ENCODE measurements around the gene NXPH4. TPM values are rescaled to one million over a fixed set of nuclear protein-coding genes. Genes with fewer than 3 reads are reported as not detected.

Gene NXPH4
- total RNA-seq, 2 donors from 2014 or later: 0.73 TPM; not detected in 1

GRCh38 chr12:57190821-57191220 lies 25.8 kb upstream of the NXPH4 start:
- no peak for ATAC-seq
- peaks cover 0 to 2% of the 10 kb centered on the region in 2 donors for H3K4me1 Mint-ChIP-seq (ENCODE audit: low read depth in 2 of 2)

GRCh38 chr12:57191410-57191809 lies 25.2 kb upstream of the NXPH4 start:
- no peak overlapping the region for H3K27ac Mint-ChIP-seq
- H3K9me3 Mint-ChIP-seq: no peaks in the 10 kb centered on the region
- peaks cover 5 to 8% of the 10 kb centered on the region in 2 donors for H3K4me1 Mint-ChIP-seq (ENCODE audit: low read depth in 2 of 2)
- ATAC-seq: no peak
- DNase-seq (ENCODE audit: low spot score): no peak
- H3K36me3 Mint-ChIP-seq: no peaks in the 10 kb centered on the region
- H3K4me3 Mint-ChIP-seq: no peak overlapping the region
- H3K27me3 Mint-ChIP-seq: peaks cover 0 to 6% of the 10 kb centered on the region in 2 donors

More at GRCh38 chr12:57190821-57191220, 25.8 kb upstream of the NXPH4 start:
- H3K36me3 Mint-ChIP-seq: no peaks in the 10 kb centered on the region
- DNase-seq (ENCODE audit: low spot score): no peak
- H3K27me3 Mint-ChIP-seq: peaks cover 0 to 3% of the 10 kb centered on the region in 2 donors
- H3K27ac Mint-ChIP-seq: no peak overlapping the region
- H3K4me3 Mint-ChIP-seq: no peak overlapping the region
- H3K9me3 Mint-ChIP-seq: no peaks in the 10 kb centered on the region

- H3K36me3 Mint-ChIP-seq: no peaks in the 10 kb centered on the region
- peaks cover 0 to 9% of the 10 kb centered on the region in 2 donors for H3K27me3 Mint-ChIP-seq
- DNase-seq (ENCODE audit: low spot score) (no peak), ATAC-seq (no peak)
- no peaks in the 10 kb centered on the region for H3K9me3 Mint-ChIP-seq
- no peak overlapping the region for H3K4me3 Mint-ChIP-seq
- no peak overlapping the region for H3K27ac Mint-ChIP-seq
- H3K4me1 Mint-ChIP-seq (ENCODE audit: low read depth in 2 of 2): peaks cover 6 to 9% of the 10 kb centered on the region in 2 donors
Observed at GRCh38 chr12:57192920-57193319, 23.7 kb upstream of the NXPH4 start.

GRCh38 chr12:57193706-57194245 lies 22.8 kb upstream of the NXPH4 start:
- no peak overlapping the region for H3K27ac Mint-ChIP-seq
- no peaks in the 10 kb centered on the region for H3K36me3 Mint-ChIP-seq
- H3K4me1 Mint-ChIP-seq (ENCODE audit: low read depth in 2 of 2): peaks cover 6 to 9% of the 10 kb centered on the region in 2 donors
- no peak for ATAC-seq
- H3K9me3 Mint-ChIP-seq: no peaks in the 10 kb centered on the region
- no peak for DNase-seq (ENCODE audit: low spot score)
- H3K27me3 Mint-ChIP-seq: peaks cover 0 to 12% of the 10 kb centered on the region in 2 donors
- no peak overlapping the region for H3K4me3 Mint-ChIP-seq

GRCh38 chr12:57194253-57194652 lies 22.3 kb upstream of the NXPH4 start:
- no peak for ATAC-seq
- Mint-ChIP-seq H3K27me3 (peaks cover 0 to 12% of the 10 kb centered on the region in 2 donors), H3K4me1 (ENCODE audit: low read depth in 2 of 2) (peaks cover 6 to 9% of the 10 kb centered on the region in 2 donors), H3K27ac (no peak overlapping the region), H3K36me3 (no peaks in the 10 kb centered on the region), H3K9me3 (no peaks in the 10 kb centered on the region), H3K4me3 (no peak overlapping the region)
- DNase-seq (ENCODE audit: low spot score): no peak

GRCh38 chr12:57195186-57195585 lies 21.4 kb upstream of the NXPH4 start:
- H3K9me3 Mint-ChIP-seq: no peaks in the 10 kb centered on the region
- no peaks in the 10 kb centered on the region for H3K36me3 Mint-ChIP-seq
- peaks cover 0 to 12% of the 10 kb centered on the region in 2 donors for H3K27me3 Mint-ChIP-seq
- ATAC-seq: no peak
- no peak overlapping the region for H3K4me3 Mint-ChIP-seq
- H3K4me1 Mint-ChIP-seq (ENCODE audit: low read depth in 2 of 2): peaks cover 6 to 9% of the 10 kb centered on the region in 2 donors
- DNase-seq (ENCODE audit: low spot score): no peak
- no peak overlapping the region for H3K27ac Mint-ChIP-seq

- H3K27ac Mint-ChIP-seq: no peak overlapping the region
- no peak overlapping the region for H3K4me3 Mint-ChIP-seq
- H3K9me3 Mint-ChIP-seq: no peaks in the 10 kb centered on the region
Observed at GRCh38 chr12:57195611-57196371, 20.8 kb upstream of the NXPH4 start.

GRCh38 chr12:57196439-57196838 lies 20.2 kb upstream of the NXPH4 start:
- ATAC-seq: no peak
- Mint-ChIP-seq H3K9me3 (no peaks in the 10 kb centered on the region), H3K27me3 (peaks cover 0 to 12% of the 10 kb centered on the region in 2 donors), H3K4me3 (no peak overlapping the region), H3K36me3 (no peaks in the 10 kb centered on the region), H3K27ac (no peak overlapping the region), H3K4me1 (ENCODE audit: low read depth in 2 of 2) (peaks cover 6 to 9% of the 10 kb centered on the region in 2 donors)
- DNase-seq (ENCODE audit: low spot score): no peak

More at GRCh38 chr12:57195611-57196371, 20.8 kb upstream of the NXPH4 start:
- no peaks in the 10 kb centered on the region for H3K36me3 Mint-ChIP-seq
- H3K27me3 Mint-ChIP-seq: peaks cover 0 to 12% of the 10 kb centered on the region in 2 donors
- DNase-seq (ENCODE audit: low spot score) (no peak), ATAC-seq (peak; percentile 69 to 81)
- H3K4me1 Mint-ChIP-seq (ENCODE audit: low read depth in 2 of 2): peaks cover 6 to 9% of the 10 kb centered on the region in 2 donors

GRCh38 chr12:57196956-57197355 lies 19.6 kb upstream of the NXPH4 start:
- H3K9me3 Mint-ChIP-seq: no peaks in the 10 kb centered on the region
- no peak for DNase-seq (ENCODE audit: low spot score)
- no peaks in the 10 kb centered on the region for H3K36me3 Mint-ChIP-seq
- H3K4me1 Mint-ChIP-seq (ENCODE audit: low read depth in 2 of 2): peaks cover 6 to 9% of the 10 kb centered on the region in 2 donors
- peaks cover 0 to 12% of the 10 kb centered on the region in 2 donors for H3K27me3 Mint-ChIP-seq
- ATAC-seq: no peak
- no peak overlapping the region for H3K4me3 Mint-ChIP-seq
- H3K27ac Mint-ChIP-seq: no peak overlapping the region

- Mint-ChIP-seq H3K27ac (no peak overlapping the region), H3K4me3 (no peak overlapping the region), H3K36me3 (no peaks in the 10 kb centered on the region), H3K9me3 (no peaks in the 10 kb centered on the region), H3K4me1 (ENCODE audit: low read depth in 2 of 2) (peaks cover 6 to 9% of the 10 kb centered on the region in 2 donors), H3K27me3 (peaks cover 0 to 15% of the 10 kb centered on the region in 2 donors)
- ATAC-seq (no peak), DNase-seq (ENCODE audit: low spot score) (no peak)
Observed at GRCh38 chr12:57198329-57198728, 18.3 kb upstream of the NXPH4 start.

- H3K36me3 Mint-ChIP-seq: no peaks in the 10 kb centered on the region
- DNase-seq (ENCODE audit: low spot score): no peak
- H3K27me3 Mint-ChIP-seq: peaks cover 0 to 15% of the 10 kb centered on the region in 2 donors
- H3K4me1 Mint-ChIP-seq (ENCODE audit: low read depth in 2 of 2): peaks cover 6 to 9% of the 10 kb centered on the region in 2 donors
- H3K4me3 Mint-ChIP-seq: no peak overlapping the region
- H3K9me3 Mint-ChIP-seq: no peaks in the 10 kb centered on the region
- no peak overlapping the region for H3K27ac Mint-ChIP-seq
- no peak for ATAC-seq
Observed at GRCh38 chr12:57199191-57199590, 17.4 kb upstream of the NXPH4 start.

GRCh38 chr12:57200497-57200896 lies 16.1 kb upstream of the NXPH4 start:
- ATAC-seq: no peak
- peaks cover 0 to 12% of the 10 kb centered on the region in 2 donors for H3K27me3 Mint-ChIP-seq

GRCh38 chr12:57201219-57201618 lies 15.4 kb upstream of the NXPH4 start:
- Mint-ChIP-seq H3K4me3 (no peak overlapping the region), H3K9me3 (no peaks in the 10 kb centered on the region), H3K4me1 (ENCODE audit: low read depth in 2 of 2) (peaks cover 3% of the 10 kb centered on the region in 2 donors), H3K27ac (no peak overlapping the region), H3K27me3 (peaks cover 0 to 11% of the 10 kb centered on the region in 2 donors), H3K36me3 (no peaks in the 10 kb centered on the region)
- no peak for DNase-seq (ENCODE audit: low spot score)
- no peak for ATAC-seq

More at GRCh38 chr12:57200497-57200896, 16.1 kb upstream of the NXPH4 start:
- H3K36me3 Mint-ChIP-seq: no peaks in the 10 kb centered on the region
- no peak for DNase-seq (ENCODE audit: low spot score)
- no peak overlapping the region for H3K4me3 Mint-ChIP-seq
- no peak overlapping the region for H3K27ac Mint-ChIP-seq
- H3K9me3 Mint-ChIP-seq: no peaks in the 10 kb centered on the region
- H3K4me1 Mint-ChIP-seq (ENCODE audit: low read depth in 2 of 2): peaks cover 6 to 9% of the 10 kb centered on the region in 2 donors

GRCh38 chr12:57201631-57202030 lies 15.0 kb upstream of the NXPH4 start:
- Mint-ChIP-seq H3K4me1 (ENCODE audit: low read depth in 2 of 2) (no peaks in the 10 kb centered on the region), H3K36me3 (no peaks in the 10 kb centered on the region), H3K27ac (no peak overlapping the region), H3K27me3 (peaks cover 0 to 7% of the 10 kb centered on the region in 2 donors), H3K4me3 (no peak overlapping the region), H3K9me3 (no peaks in the 10 kb centered on the region)
- DNase-seq (ENCODE audit: low spot score) (no peak), ATAC-seq (no peak)

Measured in natural killer cell treated with Interleukin-12 subunit alpha and Interleukin-12 subunit beta and Interleukin-15 and Interleukin-18, amount 100 ng/mL, for 72 hours (primary cell).